Measurements from ENCODE around the gene BMPR1A. TPM values are rescaled to one million over a fixed set of nuclear protein-coding genes. Genes with fewer than 3 reads are reported as not detected.

BMPR1A gene
- total and polyA plus RNA-seq, 2 of the 13 experiments (the other 11 are each of a cell fraction or from before 2014, with no cell fraction given): 17.8 to 44.2 TPM

- TF ChIP-seq XRCC5 (optimal IDR thresholded peaks at IDR 0.05; ENCODE audit: low read length) (no peak), ZNF264 (CRISPR knock-in tag; IDR thresholded peaks at IDR 0.05) (no peak), ZNF354B (CRISPR knock-in tag; IDR thresholded peaks at IDR 0.05) (no peak), SIN3B (IDR thresholded peaks at IDR 0.05; ENCODE audit: low read length) (no peak), MTF2 (CRISPR knock-in tag; IDR thresholded peaks at IDR 0.05; ENCODE audit: borderline replicate concordance) (no peak), ETV6 (CRISPR knock-in tag; conservative IDR thresholded peaks at IDR 0.05) (no peak), ZFP62 (CRISPR knock-in tag; IDR thresholded peaks at IDR 0.05) (no peak), ZNF30 (CRISPR knock-in tag; IDR thresholded peaks at IDR 0.05) (no peak), ZNF777 (CRISPR knock-in tag; IDR thresholded peaks at IDR 0.05) (no peak), ZNF317 (CRISPR knock-in tag; IDR thresholded peaks at IDR 0.05) (no peak), MLLT10 (CRISPR knock-in tag; IDR thresholded peaks at IDR 0.05) (no peak), ZNF567 (CRISPR knock-in tag; IDR thresholded peaks at IDR 0.05; ENCODE audit: borderline replicate concordance) (no peak), REST (IDR thresholded peaks at IDR 0.05; ENCODE audit: borderline replicate concordance in 1 of 2, low read depth in 1 of 2, low read length in 2 of 2) (peak in 1 of 2 experiments; percentile 38; a peak in 1 of 4 replicates), ZNF383 (CRISPR knock-in tag; IDR thresholded peaks at IDR 0.05; ENCODE audit: borderline replicate concordance) (no peak), ZNF879 (CRISPR knock-in tag; IDR thresholded peaks at IDR 0.05) (no peak), ZNF761 (CRISPR knock-in tag; conservative IDR thresholded peaks at IDR 0.05) (0 out of 2 replicates have a peak, but pooled peaks have one; percentile 63), NRL (CRISPR knock-in tag; IDR thresholded peaks at IDR 0.05; ENCODE audit: borderline replicate concordance) (no peak), FOXC1 (CRISPR knock-in tag; IDR thresholded peaks at IDR 0.05; ENCODE audit: borderline replicate concordance) (no peak), ZBTB26 (CRISPR knock-in tag; IDR thresholded peaks at IDR 0.05; ENCODE audit: borderline replicate concordance) (no peak), EZH2 (conservative IDR thresholded peaks at IDR 0.05; ENCODE audit: low read depth, low read length) (no peak), PITX1 (CRISPR knock-in tag; IDR thresholded peaks at IDR 0.05) (peak; percentile 80), KAT8 (CRISPR knock-in tag; IDR thresholded peaks at IDR 0.05) (peak; percentile 58; the same call in 1 of the 2 replicates), ZBTB37 (CRISPR knock-in tag; IDR thresholded peaks at IDR 0.05) (no peak), HOXA5 (CRISPR knock-in tag; IDR thresholded peaks at IDR 0.05) (peak; percentile 81), THAP11 (CRISPR knock-in tag; IDR thresholded peaks at IDR 0.05) (peak; percentile 62), ZC3H13 (CRISPR knock-in tag; IDR thresholded peaks at IDR 0.05) (no peak)
These were observed 18.8 kb downstream of the BMPR1A start (continued) for GRCh38 chr10:86775056-86775869.

Data from HepG2 (cell line).